ENCODE results near the gene CLNK. TPM values are rescaled to one million over a fixed set of nuclear protein-coding genes. Genes with fewer than 3 reads are reported as not detected.

Gene CLNK
- total and polyA plus RNA-seq, 2 of the 13 experiments (the other 11 are each of a cell fraction or from before 2014, with no cell fraction given), result not detected

DNA sequence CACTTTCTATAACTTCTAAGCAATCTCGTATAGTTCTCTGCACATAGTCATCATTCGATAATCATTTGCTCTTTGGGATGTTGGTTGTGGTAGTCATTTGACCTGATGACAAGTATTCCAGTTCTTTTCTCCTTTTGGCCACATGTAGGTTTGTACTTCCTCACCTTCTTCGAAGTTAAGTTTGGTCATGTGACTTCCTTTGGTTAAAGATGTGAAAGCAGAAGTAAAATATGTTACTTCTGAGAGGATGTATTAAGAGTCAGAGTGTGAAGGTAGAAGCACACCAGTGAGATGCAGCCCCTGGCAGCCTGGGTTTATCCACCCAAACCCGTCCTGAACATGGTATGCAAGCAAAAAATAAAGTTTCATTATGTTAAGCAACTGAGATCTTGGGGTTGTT is 178.5 kb downstream of the CLNK start:
- no peak for FAIRE-seq
- ChIA-PET POLR2A (no interaction called here), CTCF (ENCODE audit: low intra/inter-chr PET ratio, low total read pairs) (no interaction called here)
- ATAC-seq, result no peak
- Histone ChIP-seq H3K9ac (ENCODE audit: insufficient read depth, low read depth, low read length) (no peak overlapping the region), H3K27ac (ENCODE audit: extremely low read length, insufficient read depth, low read length) (no peak overlapping the region), H3K36me3 (replicated peaks in 1 of 2; ENCODE audit: control insufficient read depth in 1 of 2, insufficient read depth in 2 of 2, low read length in 2 of 2) (no peaks in the 10 kb centered on the region), H3K4me1 (ENCODE audit: insufficient read depth, low read length) (no peaks in the 10 kb centered on the region), H2AFZ (ENCODE audit: low read length) (no peak overlapping the region), H3K4me2 (ENCODE audit: low read depth, low read length) (no peak overlapping the region), H4K20me1 (ENCODE audit: insufficient read depth, low read length) (no peaks in the 10 kb centered on the region), H3K79me2 (ENCODE audit: insufficient read depth, low read length) (no peaks in the 10 kb centered on the region), H3K4me3 (replicated peaks in 1 of 3; ENCODE audit: insufficient read depth in 1 of 3, low read depth in 2 of 3, low read length in 3 of 3) (no peak overlapping the region), H3K27me3 (ENCODE audit: control insufficient read depth in 1 of 2, insufficient read depth in 2 of 2, low read length in 2 of 2) (no peaks in the 10 kb centered on the region; a peak in 1 of 5 replicates), H3K9me3 (ENCODE audit: low read length) (no peaks in the 10 kb centered on the region)
- in situ Hi-C loops (cut with HindIII; ENCODE audit: extremely low pct_ligation_motif_present, low pct_unique_long_range_greater_than_20kb) (no loop called here), intact Hi-C loops (cut with micrococcal nuclease; ENCODE audit: unreplicated experiment) (no loop called here)
- TF ChIP-seq PLRG1 (conservative IDR thresholded peaks at IDR 0.05), result no peak
- BruUV-seq (replicated peaks), result no TSS peak
- no peak for DNase-seq (ENCODE audit: low spot score)
- 4% methylated on average over 4 of the region's 4 CpGs for WGBS (ENCODE audit: low lambda C conversion rate)

DNA sequence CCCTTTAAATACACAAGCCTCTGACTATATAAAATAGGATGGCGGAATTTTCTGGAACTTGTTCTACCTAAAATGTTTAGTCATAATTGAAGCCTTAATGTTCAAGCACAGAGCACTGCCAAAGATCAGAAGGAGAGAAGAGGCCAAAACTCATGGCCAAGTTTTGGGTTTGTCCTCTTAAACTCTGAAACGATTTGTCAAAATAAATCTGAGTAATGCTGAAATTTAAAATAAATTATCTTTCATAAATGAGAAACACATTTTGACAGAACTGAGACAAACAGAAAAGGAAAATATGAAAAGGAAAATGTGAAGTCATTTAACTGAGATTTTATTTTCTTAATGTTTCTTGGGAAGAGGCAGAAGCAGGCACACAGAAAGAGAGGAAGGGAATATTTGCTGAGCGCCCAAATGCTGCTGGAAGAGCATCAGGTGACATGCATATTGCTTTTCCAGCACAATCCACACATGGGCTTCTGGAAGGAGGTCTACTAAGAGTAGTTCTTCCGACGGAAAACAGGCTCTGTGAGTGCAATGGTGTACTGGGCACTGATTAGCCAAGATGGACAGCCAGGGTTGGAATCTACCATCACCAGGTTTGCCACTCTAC is 179.9 kb downstream of the CLNK start:
- Histone ChIP-seq H3K4me3 (replicated peaks in 1 of 3; ENCODE audit: insufficient read depth in 1 of 3, low read depth in 2 of 3, low read length in 3 of 3) (no peak overlapping the region), H3K27ac (ENCODE audit: extremely low read length, insufficient read depth, low read length) (no peak overlapping the region), H3K79me2 (ENCODE audit: insufficient read depth, low read length) (no peaks in the 10 kb centered on the region), H3K36me3 (replicated peaks in 1 of 2; ENCODE audit: control insufficient read depth in 1 of 2, insufficient read depth in 2 of 2, low read length in 2 of 2) (no peaks in the 10 kb centered on the region), H3K9me3 (ENCODE audit: low read length) (no peaks in the 10 kb centered on the region), H3K4me1 (ENCODE audit: insufficient read depth, low read length) (no peaks in the 10 kb centered on the region), H3K27me3 (ENCODE audit: control insufficient read depth in 1 of 2, insufficient read depth in 2 of 2, low read length in 2 of 2) (peaks cover under 1 to 2% of the 10 kb centered on the region in 2 experiments; a peak in 3 of 5 replicates), H4K20me1 (ENCODE audit: insufficient read depth, low read length) (no peaks in the 10 kb centered on the region), H3K4me2 (ENCODE audit: low read depth, low read length) (no peak overlapping the region), H2AFZ (ENCODE audit: low read length) (no peak overlapping the region), H3K9ac (ENCODE audit: insufficient read depth, low read depth, low read length) (no peak overlapping the region)
- intact Hi-C loops (cut with micrococcal nuclease; ENCODE audit: unreplicated experiment) (no loop called here), in situ Hi-C loops (cut with HindIII; ENCODE audit: extremely low pct_ligation_motif_present, low pct_unique_long_range_greater_than_20kb) (no loop called here)
- ATAC-seq, result no peak
- 30% methylated on average over 5 of the region's 5 CpGs for WGBS (ENCODE audit: low lambda C conversion rate)
- FAIRE-seq, result no peak
- ChIA-PET CTCF (ENCODE audit: low intra/inter-chr PET ratio, low total read pairs) (no interaction called here), POLR2A (no interaction called here)
- DNase-seq (ENCODE audit: low spot score), result no peak
- no TSS peak for BruUV-seq (replicated peaks)
- TF ChIP-seq, protein P1, sequence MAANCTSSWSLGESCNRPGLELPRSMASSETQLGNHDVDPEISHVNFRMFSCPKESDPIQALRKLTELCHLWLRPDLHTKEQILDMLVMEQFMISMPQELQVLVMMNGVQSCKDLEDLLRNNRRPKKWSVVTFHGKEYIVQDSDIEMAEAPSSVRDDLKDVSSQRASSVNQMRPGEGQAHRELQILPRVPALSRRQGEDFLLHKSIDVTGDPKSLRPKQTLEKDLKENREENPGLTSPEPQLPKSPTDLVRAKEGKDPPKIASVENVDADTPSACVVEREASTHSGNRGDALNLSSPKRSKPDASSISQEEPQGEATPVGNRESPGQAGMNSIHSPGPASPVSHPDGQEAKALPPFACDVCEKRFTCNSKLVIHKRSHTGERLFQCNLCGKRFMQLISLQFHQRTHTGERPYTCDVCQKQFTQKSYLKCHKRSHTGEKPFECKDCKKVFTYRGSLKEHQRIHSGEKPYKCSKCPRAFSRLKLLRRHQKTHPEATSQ (CRISPR knock-in tag; IDR thresholded peaks at IDR 0.05; ENCODE audit: borderline replicate concordance), result no peak
- TF ChIP-seq NFIC (IDR thresholded peaks at IDR 0.05; ENCODE audit: low read length) (no peak), ZNF598 (CRISPR knock-in tag; IDR thresholded peaks at IDR 0.05; ENCODE audit: borderline replicate concordance) (no peak), PAX8 (CRISPR knock-in tag; IDR thresholded peaks at IDR 0.05; ENCODE audit: borderline replicate concordance) (no peak), JUNB (CRISPR knock-in tag; IDR thresholded peaks at IDR 0.05; ENCODE audit: borderline replicate concordance) (no peak), KDM3A (CRISPR knock-in tag; IDR thresholded peaks at IDR 0.05; ENCODE audit: low read depth) (no peak), ZBTB7A (CRISPR knock-in tag; IDR thresholded peaks at IDR 0.05) (no peak), MAF1 (CRISPR knock-in tag; IDR thresholded peaks at IDR 0.05; ENCODE audit: borderline replicate concordance) (no peak), SMYD3 (CRISPR knock-in tag; IDR thresholded peaks at IDR 0.05) (no peak)
- TF ChIP-seq, protein P2, sequence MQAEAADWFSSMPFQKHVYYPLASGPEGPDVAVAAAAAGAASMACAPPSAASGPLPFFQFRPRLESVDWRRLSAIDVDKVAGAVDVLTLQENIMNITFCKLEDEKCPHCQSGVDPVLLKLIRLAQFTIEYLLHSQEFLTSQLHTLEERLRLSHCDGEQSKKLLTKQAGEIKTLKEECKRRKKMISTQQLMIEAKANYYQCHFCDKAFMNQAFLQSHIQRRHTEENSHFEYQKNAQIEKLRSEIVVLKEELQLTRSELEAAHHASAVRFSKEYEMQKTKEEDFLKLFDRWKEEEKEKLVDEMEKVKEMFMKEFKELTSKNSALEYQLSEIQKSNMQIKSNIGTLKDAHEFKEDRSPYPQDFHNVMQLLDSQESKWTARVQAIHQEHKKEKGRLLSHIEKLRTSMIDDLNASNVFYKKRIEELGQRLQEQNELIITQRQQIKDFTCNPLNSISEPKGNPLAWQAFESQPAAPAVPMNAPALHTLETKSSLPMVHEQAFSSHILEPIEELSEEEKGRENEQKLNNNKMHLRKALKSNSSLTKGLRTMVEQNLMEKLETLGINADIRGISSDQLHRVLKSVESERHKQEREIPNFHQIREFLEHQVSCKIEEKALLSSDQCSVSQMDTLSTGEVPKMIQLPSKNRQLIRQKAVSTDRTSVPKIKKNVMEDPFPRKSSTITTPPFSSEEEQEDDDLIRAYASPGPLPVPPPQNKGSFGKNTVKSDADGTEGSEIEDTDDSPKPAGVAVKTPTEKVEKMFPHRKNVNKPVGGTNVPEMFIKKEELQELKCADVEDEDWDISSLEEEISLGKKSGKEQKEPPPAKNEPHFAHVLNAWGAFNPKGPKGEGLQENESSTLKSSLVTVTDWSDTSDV (CRISPR knock-in tag; IDR thresholded peaks at IDR 0.05), result no peak
